Measurements from ENCODE around the gene SCN10A.

Gene SCN10A

DNA sequence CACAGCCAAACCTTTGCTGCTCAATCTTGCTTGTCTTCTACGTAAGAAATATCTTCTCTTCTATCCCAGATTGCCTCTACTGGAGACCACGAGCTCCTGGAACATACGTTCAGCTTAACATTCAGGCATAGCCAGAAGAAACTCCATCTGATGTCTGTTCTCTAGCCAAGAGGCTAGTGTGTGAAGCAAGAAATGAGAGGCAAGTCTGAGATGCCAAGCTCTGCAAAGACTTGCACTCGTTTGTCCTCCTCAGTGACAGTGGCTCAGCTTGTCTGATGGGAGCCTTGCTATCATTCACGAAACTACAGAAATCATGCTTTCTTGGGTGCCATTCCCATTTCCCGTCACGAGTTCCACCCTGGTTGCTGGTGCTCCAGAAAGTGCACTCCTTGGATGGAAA, at the start of gene SCN10A:
SCN10A (minus strand) TSS at position 192 of the 400 bp plus-strand sequence. CDS start 22,207 bp downstream, outside the sequence.
- DNase-seq: no peak

- no peak for DNase-seq
These were observed 37.0 kb upstream of the SCN10A start for GRCh38 chr3:38853011-38853410.

DNA sequence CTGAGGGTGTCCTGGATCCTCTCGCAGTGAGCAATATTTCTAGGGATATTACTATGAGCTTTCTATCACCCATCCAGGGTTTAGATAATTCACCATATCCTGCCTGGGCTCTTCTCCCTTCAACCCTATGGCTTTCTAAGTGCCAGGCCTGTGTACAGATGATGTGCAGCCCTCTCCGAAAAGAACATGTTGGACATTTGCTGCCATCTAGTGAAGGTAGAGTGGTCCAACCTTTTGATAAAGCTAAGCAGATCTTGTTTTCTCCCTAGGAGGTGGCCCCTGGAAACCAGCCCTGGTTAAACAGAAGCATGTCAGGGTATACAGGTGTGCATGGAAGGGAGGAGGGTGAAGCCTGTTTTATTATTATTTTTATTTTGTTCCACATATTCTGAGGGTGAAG, 27.9 kb upstream of the SCN10A start:
- DNase-seq: no peak

GRCh38 chr3:38842266-38842965, 26.4 kb upstream of the SCN10A start:
- no peak for DNase-seq

- no peak for DNase-seq
These were observed 25.0 kb upstream of the SCN10A start for GRCh38 chr3:38840987-38841386.

GRCh38 chr3:38837358-38837757, 21.3 kb upstream of the SCN10A start:
- no peak for DNase-seq

GRCh38 chr3:38836561-38836960, 20.5 kb upstream of the SCN10A start:
- DNase-seq: no peak

GRCh38 chr3:38835939-38836338, 19.9 kb upstream of the SCN10A start:
- no peak for DNase-seq

- DNase-seq: no peak
These were observed 18.7 kb upstream of the SCN10A start for GRCh38 chr3:38834717-38835116.

DNA sequence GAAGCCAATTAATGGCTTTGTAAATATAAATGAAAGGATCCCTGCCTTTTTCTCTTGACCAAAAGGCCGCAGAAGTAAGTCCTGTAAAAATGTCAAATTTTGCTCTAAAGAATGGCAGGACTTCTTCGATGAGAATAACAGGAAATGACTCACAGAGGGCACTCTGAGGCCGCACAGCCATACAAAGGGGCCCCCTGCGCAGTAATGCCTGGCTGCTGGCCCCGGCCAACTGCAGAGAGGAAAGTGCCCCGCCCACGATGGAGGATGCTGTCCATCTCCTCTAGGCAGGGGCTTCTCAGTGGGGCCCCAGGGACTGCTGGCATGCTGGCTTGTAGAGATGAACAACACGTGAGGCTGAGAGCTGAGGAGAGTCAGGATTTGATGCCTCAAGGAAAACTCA, 18.1 kb upstream of the SCN10A start:
- DNase-seq: no peak

DNA sequence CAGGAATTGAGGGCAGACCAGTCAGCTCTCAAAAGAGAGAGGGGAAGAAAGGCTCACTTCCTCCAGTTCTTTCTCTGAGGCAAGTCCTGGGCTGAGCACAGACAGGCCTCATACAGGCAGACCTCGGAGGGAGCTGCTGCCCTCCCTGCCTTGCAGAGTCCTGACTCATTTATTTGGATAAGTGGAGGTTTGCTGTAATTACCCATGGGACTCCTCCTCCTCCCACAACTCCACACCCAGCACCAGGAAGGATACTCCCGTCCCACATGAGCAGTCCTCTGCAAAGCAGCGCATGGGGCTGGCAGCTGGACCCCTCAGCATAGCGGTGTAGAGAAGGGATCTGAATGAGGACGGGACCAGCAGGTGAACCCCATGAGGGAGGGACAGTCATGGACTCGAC, 13.4 kb upstream of the SCN10A start:
- no peak for DNase-seq

DNA sequence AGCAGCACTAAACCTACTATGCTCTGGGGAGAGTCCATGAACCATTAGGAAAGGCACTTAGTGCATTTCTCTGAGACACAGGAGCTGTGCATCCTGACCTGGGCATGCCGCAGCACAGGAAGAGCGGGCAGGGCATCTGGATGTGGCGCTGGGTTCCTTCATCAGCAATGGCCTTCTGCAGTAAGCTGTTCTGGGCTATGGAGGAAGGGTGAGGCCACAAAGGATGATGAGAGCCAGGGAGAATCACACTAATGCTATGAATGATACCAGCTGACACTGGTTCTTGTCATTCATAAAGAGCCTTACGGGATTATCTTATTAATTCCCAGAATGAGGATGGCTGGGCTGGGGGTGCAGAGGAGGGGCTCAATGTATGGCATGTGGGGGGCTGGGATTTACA, 12.7 kb upstream of the SCN10A start:
- no peak for DNase-seq

- DNase-seq: no peak
These were observed 11.8 kb upstream of the SCN10A start for GRCh38 chr3:38827791-38828190.

- DNase-seq: no peak
These were observed 10.0 kb upstream of the SCN10A start for GRCh38 chr3:38826001-38826400.

- DNase-seq: no peak
These were observed 8.3 kb upstream of the SCN10A start for GRCh38 chr3:38824349-38824748.

GRCh38 chr3:38823722-38824121, 7.7 kb upstream of the SCN10A start:
- no peak for DNase-seq

DNA sequence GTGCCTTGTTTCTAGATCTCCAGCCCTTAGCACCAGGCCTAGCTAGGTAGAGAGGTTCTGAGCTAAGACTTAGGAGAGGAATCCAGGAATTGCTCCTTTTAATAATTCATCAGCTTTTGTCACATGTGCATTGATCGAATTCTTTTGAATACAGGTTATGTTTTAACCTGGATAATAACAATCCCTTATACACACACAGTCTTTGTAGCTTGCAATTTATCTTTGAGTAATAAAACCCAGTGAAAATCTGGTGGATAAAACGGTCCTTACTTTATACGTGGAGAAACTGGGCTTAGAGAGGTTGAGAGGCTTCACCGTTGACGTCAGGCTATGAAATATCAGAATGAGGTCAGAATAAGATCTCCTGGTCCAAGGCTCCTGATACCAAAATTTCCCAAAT, 7.2 kb upstream of the SCN10A start:
- DNase-seq: no peak

- DNase-seq: no peak
These were observed 4.2 kb downstream of the SCN10A start for GRCh38 chr3:38811822-38812221.

- DNase-seq: no peak
These were observed 10.1 kb downstream of the SCN10A start for GRCh38 chr3:38805765-38806386.

- no peak for DNase-seq
These were observed 11.0 kb downstream of the SCN10A start for GRCh38 chr3:38805004-38805403.

GRCh38 chr3:38800511-38800910, 15.5 kb downstream of the SCN10A start:
- no peak for DNase-seq

GRCh38 chr3:38793721-38794120, 22.3 kb downstream of the SCN10A start:
- no peak for DNase-seq

GRCh38 chr3:38792983-38793382, 23.0 kb downstream of the SCN10A start:
- DNase-seq: no peak

DNA sequence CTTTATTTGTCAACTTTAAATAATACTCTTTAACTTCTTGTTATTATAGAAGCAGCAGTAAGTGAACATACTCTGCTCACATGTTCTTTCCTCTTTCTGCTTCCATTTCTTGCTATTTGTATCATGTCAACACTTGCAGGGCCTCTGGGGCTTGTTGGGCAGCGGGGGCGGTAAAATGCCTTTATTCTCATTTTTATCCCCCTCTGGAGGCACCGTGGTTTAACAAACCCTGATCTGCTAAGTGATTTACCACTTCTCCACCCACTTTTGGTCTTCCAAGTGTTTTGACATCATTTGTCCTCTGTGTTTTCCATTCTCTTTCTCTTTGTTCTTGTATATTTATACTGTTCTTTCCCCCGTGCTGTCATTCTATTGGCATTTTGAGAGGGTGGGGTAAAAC, 33.9 kb downstream of the SCN10A start:
- DNase-seq: no peak

- DNase-seq: no peak
These were observed 42.5 kb downstream of the SCN10A start for GRCh38 chr3:38773528-38773927.
